GM19324 (cell line): ENCODE results near the gene C2orf42.
"Not testable (repeated sequence)": the region's sequence is repeated elsewhere in the genome, so short reads cannot be mapped to it uniquely, and the experiment has no call there.

Experiments used
- ATAC-seq: cut with Tn5 transposase; IDR thresholded peaks from one replicate; pipeline ENCODE4 v1.9.1; 2021; ENCODE audit warnings: mild to moderate bottlenecking, moderate library complexity; ENCODE audit not compliant: unreplicated experiment, low FRiP score

Gene C2orf42

GRCh38 chr2:70111752-70112591, 78.8 kb downstream of the C2orf42 start:
- no peak for ATAC-seq

- not testable (repeated sequence) for ATAC-seq
These were observed 80.4 kb downstream of the C2orf42 start for GRCh38 chr2:70110397-70110796.

- not testable (repeated sequence) for ATAC-seq
These were observed 84.7 kb downstream of the C2orf42 start for GRCh38 chr2:70106138-70106537.

GRCh38 chr2:70104231-70105111, 86.3 kb downstream of the C2orf42 start:
- ATAC-seq = no peak

GRCh38 chr2:70103531-70104061, 87.2 kb downstream of the C2orf42 start:
- no peak for ATAC-seq

GRCh38 chr2:70102323-70102905, 88.4 kb downstream of the C2orf42 start:
- ATAC-seq = not testable (repeated sequence)

GRCh38 chr2:70101686-70102085, 89.1 kb downstream of the C2orf42 start:
- not testable (repeated sequence) for ATAC-seq

- ATAC-seq = no peak
These were observed 89.6 kb downstream of the C2orf42 start for GRCh38 chr2:70101174-70101573.
